ENCODE measurements around the gene POP7. TPM values are rescaled to one million over a fixed set of nuclear protein-coding genes. Genes with fewer than 3 reads are reported as not detected.

POP7 gene
- total and polyA plus RNA-seq, 10 donors, result 14.9 to 39.1 (median 18.8) TPM

DNA sequence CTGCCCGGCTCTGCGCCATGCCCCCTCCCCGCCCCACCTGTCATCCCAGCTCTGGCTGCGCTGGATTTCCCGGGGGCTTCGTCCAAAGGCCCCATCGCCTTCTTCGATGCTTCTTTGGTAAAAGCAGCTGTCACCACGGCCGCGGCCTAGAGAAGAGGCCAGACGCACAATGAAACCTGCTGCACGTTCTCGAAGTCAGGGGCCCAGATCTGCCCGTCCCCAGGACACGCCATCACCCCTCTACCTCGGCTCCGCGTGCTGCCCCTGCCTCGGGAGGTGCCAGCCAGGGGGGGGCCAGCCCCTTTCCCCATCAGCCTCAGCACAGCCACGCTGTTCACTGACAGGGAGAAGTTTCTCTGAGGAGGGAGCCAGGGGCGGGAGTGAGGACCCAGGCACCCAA is 18.7 kb upstream of the POP7 start:
- no peak for DNase-seq
- H3K36me3 ChIP-seq, result peaks cover 0 to 80% (median 68%) of the 10 kb centered on the region in 6 donors
- H3K9me3 ChIP-seq, result no peaks in the 10 kb centered on the region
- intact Hi-C loops (cut with DNase I; ENCODE audit: low total_unique reads), result no loop called here
- H3K4me3 ChIP-seq, result no peak overlapping the region
- H3K4me1 ChIP-seq, result peaks cover 26 to 45% (median 36%) of the 10 kb centered on the region in 6 donors
- WGBS, 5 donors, result 90 to 96% (median 92%) methylated on average over 17 to 22 of the region's 22 CpGs
- TF ChIP-seq CTCF (IDR thresholded peaks at IDR 0.05 in 8 of 11, conservative IDR thresholded peaks at IDR 0.05 in 3 of 11), result no peak
- no peak for TF ChIP-seq POLR2A (IDR thresholded peaks at IDR 0.05)
- no peak for TF ChIP-seq POLR2AphosphoS5 (IDR thresholded peaks at IDR 0.05)
- no peak overlapping the region for H3K27ac ChIP-seq
- H3K27me3 ChIP-seq (replicated peaks in 1 of 7), result no peaks in the 10 kb centered on the region

DNA sequence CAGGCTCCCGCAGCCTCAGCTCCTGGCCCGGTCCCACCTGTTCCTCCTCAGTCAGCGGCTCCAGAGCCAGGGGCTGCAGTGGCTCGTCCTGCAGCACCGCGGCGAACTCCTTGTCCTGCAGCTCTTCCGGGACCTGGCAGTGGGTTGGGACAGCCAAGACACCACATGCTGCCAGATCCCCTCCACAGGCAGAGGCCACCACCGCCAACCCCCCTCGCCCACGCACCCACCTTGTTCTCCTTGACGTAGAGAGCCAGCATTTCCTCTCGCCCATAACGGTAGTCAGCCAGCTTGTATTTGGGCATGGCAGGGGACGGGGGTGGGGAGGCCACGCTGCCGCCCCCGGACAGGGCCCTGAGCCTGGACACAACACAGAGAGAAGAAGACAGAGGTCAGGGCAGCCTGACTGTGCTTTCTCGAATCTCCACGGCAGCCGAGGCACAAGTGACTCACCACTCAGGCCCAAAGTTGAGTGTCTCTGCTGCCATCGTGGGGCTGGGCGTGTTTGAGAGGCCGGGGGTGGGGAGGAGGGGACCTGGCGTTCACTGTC is 18.1 kb upstream of the POP7 start:
- DNase-seq, result no peak
- Histone ChIP-seq H3K4me1 (peaks cover 32 to 51% (median 42%) of the 10 kb centered on the region in 6 donors), H3K36me3 (peaks cover 0 to 74% (median 63%) of the 10 kb centered on the region in 6 donors), H3K4me3 (no peak overlapping the region), H3K27me3 (replicated peaks in 1 of 7) (no peaks in the 10 kb centered on the region), H3K9me3 (no peaks in the 10 kb centered on the region), H3K27ac (peak overlapping the region in 2 of 8 donors; percentile 11 to 13)
- TF ChIP-seq POLR2AphosphoS5 (IDR thresholded peaks at IDR 0.05) (peak in 1 of 3 donors; percentile 17), POLR2A (IDR thresholded peaks at IDR 0.05) (no peak)
- WGBS, 5 donors, result 80 to 90% (median 85%) methylated on average over 23 to 25 of the region's 25 CpGs
- intact Hi-C loops (cut with DNase I; ENCODE audit: low total_unique reads), result no loop called here

GRCh38 chr7:100688326-100688860 is 17.5 kb upstream of the POP7 start:
- intact Hi-C loops (cut with DNase I; ENCODE audit: low total_unique reads), result no loop called here
- Histone ChIP-seq H3K4me1 (peaks cover 36 to 57% (median 47%) of the 10 kb centered on the region in 6 donors), H3K27ac (peak overlapping the region in 2 of 8 donors; percentile 11 to 13), H3K9me3 (no peaks in the 10 kb centered on the region), H3K27me3 (replicated peaks in 1 of 7) (no peaks in the 10 kb centered on the region), H3K36me3 (peaks cover 0 to 68% (median 57%) of the 10 kb centered on the region in 6 donors), H3K4me3 (no peak overlapping the region)
- no peak for DNase-seq
- WGBS, 5 donors, result 86 to 93% (median 88%) methylated on average over 16 of the region's 16 CpGs
- TF ChIP-seq POLR2AphosphoS5 (IDR thresholded peaks at IDR 0.05), result peak in 1 of 3 donors; percentile 15
- no peak for TF ChIP-seq CTCF (IDR thresholded peaks at IDR 0.05 in 8 of 11, conservative IDR thresholded peaks at IDR 0.05 in 3 of 11)

GRCh38 chr7:100689230-100690135 is 16.4 kb upstream of the POP7 start:
- Histone ChIP-seq H3K4me3 (no peak overlapping the region), H3K27me3 (replicated peaks in 1 of 7) (no peaks in the 10 kb centered on the region), H3K9me3 (no peaks in the 10 kb centered on the region), H3K4me1 (peaks cover 36 to 59% (median 50%) of the 10 kb centered on the region in 6 donors), H3K36me3 (peaks cover 0 to 58% (median 46%) of the 10 kb centered on the region in 6 donors), H3K27ac (peak overlapping the region in 2 of 8 donors; percentile 21 to 42)
- no peak for DNase-seq
- intact Hi-C loops (cut with DNase I; ENCODE audit: low total_unique reads), result no loop called here
- TF ChIP-seq CTCF (IDR thresholded peaks at IDR 0.05 in 8 of 11, conservative IDR thresholded peaks at IDR 0.05 in 3 of 11) (no peak), POLR2AphosphoS5 (IDR thresholded peaks at IDR 0.05) (peak in 1 of 3 donors; percentile 41)
- 75 to 90% (median 81%) methylated on average over 17 to 18 of the region's 18 CpGs for WGBS, 5 donors

Measured in spleen (tissue), 11 donors.